Thyroid gland (tissue), 4 donors: ENCODE measurements around the gene DGKD.

Experiments used
- CTCF ChIP-seq, 6 experiments: fragments of 200-600 bp in 3 of 6; fragments of 450-650 bp in 3 of 6; sonication (generic) in 3 of 6; IDR thresholded peaks; one replicate each; pipeline ENCODE4 v1.5.1; 2016 to 2019; ENCODE audit warnings: antibody characterized with exemption in 6 of 6, mild to moderate bottlenecking in 2 of 6, inconsistent platforms in 1 of 6, moderate library complexity in 1 of 6
- POLR2A ChIP-seq, 2 donors: fragments of 450-650 bp; IDR thresholded peaks; one replicate each; pipeline ENCODE4 v1.6.1; 2017; ENCODE audit warnings: antibody characterized with exemption in 2 of 2, mild to moderate bottlenecking in 2 of 2, moderate library complexity in 1 of 2

GRCh38 chr2:233449081-233449901 is 95.0 kb downstream of the DGKD start:
- TF ChIP-seq CTCF (IDR thresholded peaks at IDR 0.05): peak in 4 of 6 experiments; percentile 41 to 68 (median 60)
- TF ChIP-seq POLR2A (IDR thresholded peaks at IDR 0.05): no peak
